Activated CD4-positive, alpha-beta T cell treated with anti-CD3 and anti-CD28 coated beads for 4 hours (primary cell): ENCODE measurements around the gene CTU2.

Source experiments
- DNase-seq, 2 donors: peaks; one replicate each; pipeline ENCODE4 v3.0.0-alpha.2; 2020

Gene CTU2

DNA sequence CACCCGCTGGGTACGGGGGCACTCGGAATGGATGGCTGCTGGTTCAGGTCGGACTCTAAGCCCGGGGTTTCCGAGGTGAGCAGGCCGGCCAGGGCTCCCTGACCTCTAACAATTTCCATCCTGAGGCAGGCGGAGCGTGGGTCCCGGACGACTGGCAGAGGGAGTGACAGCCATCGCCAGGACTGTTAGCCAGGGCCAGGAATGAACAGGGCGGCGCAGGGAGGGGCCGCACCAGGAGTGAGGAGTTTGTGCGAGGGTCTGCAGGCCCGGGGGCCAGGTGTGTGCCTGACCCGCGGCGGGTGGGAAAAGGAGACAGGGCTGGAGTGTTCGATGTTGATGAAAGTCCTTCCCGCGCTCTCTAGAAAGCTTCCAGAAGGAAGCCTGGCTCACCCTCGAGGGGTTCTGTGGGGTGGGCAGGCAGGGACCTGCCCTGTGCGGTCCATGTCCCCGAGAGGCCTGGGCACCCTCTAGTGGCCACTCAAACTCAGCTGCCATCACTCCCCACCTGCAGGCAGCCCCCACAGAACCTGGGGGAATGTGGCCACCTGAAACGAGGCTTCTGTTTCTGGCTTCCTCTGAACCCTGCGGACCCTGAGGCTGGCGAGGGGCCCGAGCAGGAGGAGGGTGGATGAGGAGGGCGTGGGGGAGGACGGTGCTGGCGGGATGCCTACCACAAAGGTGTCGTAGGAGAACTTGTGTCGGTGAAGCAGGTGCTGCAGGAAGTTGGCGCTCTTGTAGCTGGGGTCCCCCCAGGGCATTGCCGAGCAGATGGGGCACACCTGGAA, 8.3 kb upstream of the CTU2 start:
- DNase-seq = no peak

GRCh38 chr16:88698646-88699045, 7.7 kb upstream of the CTU2 start:
- no peak for DNase-seq

- DNase-seq = no peak
Observed at GRCh38 chr16:88699180-88699579, 7.1 kb upstream of the CTU2 start.

GRCh38 chr16:88700322-88700635, 6.0 kb upstream of the CTU2 start:
- DNase-seq = no peak

DNA sequence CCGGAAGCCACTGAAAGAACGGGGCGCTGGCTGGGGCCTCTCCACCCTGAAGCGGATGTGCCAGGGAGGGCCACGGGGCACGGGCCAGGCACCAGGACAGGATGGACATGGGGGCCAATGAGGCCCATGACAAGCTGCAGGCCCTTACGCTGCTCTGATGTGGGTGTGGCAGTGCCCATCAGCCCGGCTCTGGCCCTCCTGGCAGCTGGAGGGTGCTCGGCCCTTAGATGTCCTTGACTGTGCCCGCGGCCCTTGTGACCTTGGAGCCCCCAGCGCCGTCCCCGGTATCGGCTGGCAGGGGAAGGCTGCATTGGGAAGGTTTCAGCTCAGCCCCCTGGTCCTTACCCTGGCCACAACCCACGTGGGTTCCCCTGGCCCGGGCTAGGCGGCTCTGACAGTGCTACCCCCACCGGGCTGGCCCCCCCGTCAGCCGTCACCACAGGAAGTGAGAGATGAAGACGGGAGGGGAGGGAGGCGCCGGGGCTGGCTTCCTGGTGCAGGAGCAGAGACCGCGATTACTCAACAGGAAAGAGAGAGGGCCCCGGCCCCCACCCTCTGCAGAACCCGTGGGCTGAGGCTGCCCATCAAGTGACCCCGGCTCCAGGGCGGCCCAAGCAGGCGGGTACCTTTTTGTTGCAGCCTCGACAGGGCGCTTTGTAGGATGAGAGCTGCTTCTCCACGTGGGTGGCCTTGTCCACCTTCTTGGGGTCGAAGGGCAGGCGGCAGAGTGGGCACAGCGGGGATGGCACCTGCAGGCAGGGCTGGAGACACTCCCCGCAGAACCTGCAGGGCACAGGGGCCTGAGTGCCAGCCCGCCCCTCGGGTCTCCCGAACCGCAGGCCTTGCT, 5.4 kb upstream of the CTU2 start:
- DNase-seq = peak; percentile 95

- DNase-seq = no peak
Observed at GRCh38 chr16:88701581-88702370, 4.5 kb upstream of the CTU2 start.

DNA sequence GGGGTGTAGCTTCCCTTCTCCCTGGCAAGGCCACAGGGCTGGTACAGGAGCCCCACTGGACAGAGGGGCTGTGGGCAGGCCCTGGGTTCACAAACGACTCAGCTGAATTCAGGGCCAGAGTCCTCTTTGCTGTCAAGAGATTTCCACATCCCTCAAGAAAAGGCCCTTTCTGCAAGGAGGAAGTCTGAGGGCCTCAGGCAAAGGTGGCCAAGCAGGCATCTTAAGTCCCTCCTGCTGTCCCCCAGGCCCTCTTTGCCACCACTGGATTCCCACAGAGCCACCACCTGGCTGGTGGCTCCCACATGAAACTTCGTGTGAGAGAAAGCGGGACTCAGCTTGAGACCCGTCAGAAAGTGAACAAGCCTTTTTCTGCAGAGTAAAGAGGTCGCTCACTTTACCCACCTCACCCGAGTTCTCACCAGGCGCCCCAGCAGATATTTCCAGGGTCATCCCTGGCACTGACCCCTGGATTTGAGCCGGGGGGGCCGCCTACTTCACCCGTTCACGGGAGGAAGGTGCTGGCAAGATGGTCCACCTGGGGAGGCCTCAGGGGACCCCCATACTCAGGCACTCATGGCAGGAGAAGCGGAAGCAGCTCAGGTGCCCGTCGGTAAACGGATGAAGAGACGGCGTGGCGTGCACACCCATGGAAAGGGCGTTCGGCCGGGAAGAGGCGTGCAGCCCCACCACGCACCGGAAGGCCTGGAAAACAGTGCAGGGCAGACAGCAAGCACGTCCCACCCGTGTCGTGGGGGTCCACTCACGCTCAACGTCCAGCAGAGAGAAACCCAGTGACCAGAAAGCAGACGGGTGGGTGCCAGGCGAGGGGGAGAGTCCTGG, 3.7 kb upstream of the CTU2 start:
- no peak for DNase-seq

DNA sequence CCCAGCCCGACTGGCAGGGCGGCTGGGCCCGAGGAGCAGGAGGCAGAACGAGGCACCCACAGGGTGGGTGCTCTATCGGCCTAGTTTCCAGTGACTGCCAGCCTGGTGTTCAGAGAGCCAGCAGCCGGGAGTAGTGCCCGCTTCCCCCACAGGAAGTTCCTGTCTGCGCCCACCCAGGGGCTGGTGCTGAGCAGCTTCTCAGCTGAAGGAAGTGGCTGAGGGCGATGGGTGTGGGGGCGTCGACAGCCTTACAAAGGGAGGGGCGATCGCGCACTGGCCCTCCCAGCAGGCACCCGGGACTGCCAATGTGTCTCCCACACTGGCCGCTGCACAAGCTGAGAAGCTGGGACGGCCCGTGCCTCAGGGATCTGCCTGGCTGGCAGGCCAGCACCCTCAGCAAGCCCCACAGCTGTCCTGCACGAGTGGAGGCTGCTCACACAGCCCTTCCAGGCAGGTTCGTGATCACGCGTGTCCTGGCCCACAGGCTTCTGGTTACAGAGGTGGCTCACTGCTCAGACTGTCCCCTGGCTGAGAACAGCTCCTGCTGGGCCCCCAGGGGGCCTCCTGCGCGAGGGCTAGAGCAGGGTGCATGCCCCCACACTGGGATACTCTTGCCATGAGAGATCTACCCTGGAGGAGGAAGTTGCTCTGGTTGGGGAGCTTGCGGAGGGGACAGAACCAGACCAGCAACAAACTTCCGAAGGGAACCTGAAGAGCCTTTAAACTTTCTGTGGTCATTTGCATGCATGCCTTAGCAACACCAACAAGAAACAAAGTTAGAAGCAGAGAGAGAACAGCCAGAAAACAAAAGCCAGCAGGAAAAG, 2.6 kb upstream of the CTU2 start:
- peak; percentile 58 to 71 for DNase-seq

DNA sequence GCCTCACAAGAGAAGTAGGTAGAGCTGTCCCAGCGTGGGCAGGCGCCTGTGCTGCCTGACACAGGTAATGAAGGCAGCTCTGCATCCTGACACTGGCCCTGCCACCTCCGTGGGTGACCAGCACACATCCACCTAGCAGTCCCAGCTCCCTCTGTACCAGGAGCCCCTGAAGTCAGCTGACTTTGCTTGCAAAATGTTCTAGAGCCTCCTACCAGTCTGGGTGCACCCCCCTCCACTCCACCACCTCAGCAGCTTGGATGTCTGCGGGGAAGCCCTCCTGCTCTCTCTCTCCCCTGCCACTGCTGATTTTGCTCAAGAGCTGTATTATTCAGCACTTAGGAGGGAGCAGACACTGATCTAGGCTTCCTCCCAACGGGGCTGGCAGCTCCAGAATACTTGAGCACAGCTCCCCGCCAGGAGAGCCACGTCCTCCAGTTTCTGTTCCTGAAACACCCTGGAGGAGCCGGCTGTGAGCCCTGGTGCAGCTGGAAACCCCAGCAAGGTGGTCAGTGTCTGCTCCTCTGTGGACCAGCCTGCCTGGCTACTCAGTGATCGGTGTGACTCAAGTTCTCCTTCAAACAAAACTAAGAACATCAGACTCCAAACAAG, 1.1 kb upstream of the CTU2 start:
- no peak for DNase-seq

DNA sequence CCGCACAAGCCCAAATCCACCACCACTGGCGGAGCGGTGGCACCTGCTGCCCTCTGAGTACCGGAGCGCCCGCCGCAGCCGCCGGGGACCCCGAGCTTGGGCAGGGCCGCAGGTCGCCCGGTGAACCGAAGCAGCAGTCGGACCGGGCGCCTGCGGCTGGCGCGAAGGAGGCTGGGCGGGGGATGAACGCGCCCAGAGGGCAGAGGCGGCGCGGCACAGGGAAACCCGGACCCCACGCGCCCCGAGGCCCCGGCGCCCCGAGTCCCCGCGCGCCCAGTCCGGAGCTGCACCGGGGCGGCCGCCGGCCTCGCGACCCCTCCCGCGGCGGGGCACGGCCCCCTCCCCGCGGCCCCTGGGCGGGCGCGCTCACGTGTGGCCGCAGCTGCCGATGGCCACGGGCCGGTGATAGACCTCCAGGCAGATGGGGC, 488 bp upstream of the CTU2 start:
- DNase-seq = no peak

DNA sequence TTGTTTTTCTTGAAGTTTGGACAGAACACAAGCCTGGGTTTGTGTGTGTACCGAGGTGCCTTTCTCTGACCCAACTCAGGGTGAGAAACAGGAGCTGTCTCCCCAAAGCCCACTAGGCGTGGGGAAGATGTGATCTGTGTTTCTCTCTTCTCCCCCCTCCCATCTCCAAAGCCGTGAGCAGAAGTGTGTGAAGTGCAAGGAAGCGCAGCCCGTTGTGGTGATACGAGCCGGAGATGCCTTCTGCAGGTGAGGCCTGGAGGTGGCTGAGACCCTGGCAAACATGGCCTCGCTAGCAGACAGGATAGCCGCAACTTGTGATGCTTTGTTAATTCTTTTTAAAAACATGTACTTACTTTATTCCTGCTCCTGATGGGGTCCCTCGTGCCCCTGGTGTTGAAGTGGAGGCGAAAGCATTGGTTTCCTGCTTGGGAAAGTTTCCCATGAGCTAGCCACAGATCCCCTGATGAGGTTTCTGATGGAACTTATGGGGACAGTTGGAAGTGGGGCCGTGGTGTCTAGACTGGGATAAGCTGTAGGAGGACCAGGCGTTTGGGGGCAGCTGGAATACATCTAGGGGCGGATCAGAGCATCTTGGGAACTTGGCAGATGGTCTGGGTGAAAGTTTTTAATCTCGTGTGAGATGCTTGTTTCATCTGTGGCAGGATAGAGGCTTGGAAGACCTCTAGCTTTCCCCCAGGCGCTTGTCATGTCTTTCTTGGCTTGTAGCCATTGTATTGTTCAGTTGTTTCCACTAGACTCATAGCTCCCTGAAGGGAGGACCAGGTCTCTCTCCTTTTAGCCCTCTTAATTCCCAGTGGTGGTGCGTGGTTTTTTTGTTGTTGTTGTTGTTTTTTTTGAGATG, 893 bp downstream of the CTU2 start:
- DNase-seq = no peak

DNA sequence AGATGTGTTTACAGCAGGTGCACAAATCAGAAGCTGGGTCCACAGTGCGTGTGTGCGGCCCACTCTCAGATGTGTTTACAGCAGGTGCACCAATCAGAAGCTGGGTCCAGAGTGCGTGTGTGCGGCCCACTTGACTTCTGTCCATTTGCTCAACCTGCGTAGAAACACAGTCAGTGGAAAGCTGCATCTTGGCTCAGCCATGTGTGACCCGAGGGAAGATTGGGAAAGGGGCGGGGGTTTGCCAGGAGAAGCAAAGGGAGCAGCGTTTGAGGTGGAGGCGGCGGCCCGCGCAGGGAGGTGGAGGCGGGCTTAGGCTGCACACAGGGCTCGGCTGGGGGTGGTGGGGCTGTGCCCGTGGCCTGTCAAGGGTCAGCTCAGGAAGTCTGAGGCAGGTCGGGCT, 4.3 kb downstream of the CTU2 start:
- DNase-seq = no peak

DNA sequence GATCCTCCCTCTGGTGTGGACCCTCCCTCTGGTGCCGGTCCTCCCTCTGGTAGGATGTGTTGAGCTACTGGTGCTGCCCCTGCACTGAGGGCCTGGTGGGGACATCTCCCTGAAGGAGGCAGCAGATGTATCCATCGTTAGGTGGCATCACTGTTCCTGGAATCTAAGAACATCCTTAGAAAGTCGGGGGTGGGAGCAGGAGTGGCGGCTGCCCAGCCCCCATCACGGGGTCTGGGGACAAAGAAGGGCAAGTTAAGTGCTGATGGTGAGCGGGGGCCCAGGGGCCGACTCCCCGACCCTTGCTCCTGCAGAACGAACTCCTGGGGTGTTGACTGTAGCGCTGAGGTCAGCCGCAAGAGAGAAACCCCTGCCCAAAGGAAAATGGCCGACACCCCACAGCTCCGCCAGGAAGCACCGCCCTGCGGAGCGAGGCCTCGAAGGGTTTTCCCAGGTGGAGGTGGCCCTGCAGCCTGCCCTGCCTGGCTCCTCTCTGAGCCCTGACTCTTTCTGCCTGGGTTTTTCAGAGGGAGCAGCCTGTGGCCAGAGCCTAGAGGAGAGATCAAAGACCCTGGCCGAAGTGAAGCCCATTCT, 5.5 kb downstream of the CTU2 start:
- DNase-seq = no peak

- DNase-seq = no peak
Observed at GRCh38 chr16:88712362-88712979, 6.2 kb downstream of the CTU2 start.

DNA sequence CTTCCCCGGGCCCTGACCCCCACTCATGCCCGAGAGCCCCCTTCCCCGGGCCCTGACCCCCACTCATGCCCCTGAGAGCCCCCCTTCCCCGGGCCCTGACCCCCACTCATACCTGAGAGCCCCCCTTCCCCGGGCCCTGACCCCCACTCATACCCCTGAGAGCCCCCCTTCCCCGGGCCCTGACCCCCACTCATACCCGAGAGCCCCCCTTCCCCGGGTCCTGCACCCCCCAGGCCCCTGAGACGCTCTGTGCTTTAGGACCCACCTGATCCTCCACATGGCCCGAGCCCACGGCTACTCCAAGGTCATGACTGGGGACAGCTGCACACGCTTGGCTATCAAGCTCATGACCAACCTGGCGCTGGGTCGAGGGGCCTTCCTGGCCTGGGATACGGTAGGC, 6.8 kb downstream of the CTU2 start:
- no peak for DNase-seq

DNA sequence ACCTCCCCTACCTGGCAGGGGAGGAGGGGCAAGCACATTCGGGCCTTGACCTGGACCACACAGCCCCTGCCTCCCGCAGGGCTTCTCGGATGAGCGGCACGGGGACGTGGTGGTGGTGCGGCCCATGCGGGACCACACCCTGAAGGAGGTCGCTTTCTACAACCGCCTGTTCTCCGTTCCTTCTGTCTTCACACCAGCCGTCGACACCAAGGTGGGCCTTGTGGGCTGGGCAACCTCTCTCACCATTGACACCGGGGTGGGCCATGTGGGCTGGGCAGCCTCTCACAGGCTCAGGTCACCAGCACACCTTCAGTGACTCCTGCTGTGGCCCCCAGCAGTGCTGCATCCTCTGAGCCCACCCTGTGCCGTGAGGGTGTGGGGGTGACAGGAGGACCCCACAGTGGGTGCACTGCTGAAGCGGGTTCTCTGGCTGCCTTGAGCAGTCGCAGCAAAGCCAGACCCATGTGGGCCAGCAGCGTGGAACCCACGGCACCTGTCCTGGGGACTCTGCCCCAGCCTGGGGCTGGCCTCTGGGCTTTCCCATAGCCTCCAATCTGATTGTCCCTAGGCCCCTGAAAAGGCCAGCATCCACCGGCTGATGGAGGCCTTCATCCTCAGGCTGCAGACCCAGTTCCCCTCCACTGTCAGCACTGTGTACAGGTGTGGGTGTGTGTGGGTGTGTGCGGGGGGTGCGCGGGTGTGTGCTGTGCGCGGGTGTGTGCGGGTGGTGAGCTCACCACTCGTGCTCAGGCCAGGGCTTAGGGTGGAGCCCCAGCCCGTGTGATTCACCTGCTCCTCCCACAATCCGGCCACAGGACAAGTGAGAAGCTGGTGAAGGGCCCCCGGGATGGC, 7.5 kb downstream of the CTU2 start:
- DNase-seq = no peak

DNA sequence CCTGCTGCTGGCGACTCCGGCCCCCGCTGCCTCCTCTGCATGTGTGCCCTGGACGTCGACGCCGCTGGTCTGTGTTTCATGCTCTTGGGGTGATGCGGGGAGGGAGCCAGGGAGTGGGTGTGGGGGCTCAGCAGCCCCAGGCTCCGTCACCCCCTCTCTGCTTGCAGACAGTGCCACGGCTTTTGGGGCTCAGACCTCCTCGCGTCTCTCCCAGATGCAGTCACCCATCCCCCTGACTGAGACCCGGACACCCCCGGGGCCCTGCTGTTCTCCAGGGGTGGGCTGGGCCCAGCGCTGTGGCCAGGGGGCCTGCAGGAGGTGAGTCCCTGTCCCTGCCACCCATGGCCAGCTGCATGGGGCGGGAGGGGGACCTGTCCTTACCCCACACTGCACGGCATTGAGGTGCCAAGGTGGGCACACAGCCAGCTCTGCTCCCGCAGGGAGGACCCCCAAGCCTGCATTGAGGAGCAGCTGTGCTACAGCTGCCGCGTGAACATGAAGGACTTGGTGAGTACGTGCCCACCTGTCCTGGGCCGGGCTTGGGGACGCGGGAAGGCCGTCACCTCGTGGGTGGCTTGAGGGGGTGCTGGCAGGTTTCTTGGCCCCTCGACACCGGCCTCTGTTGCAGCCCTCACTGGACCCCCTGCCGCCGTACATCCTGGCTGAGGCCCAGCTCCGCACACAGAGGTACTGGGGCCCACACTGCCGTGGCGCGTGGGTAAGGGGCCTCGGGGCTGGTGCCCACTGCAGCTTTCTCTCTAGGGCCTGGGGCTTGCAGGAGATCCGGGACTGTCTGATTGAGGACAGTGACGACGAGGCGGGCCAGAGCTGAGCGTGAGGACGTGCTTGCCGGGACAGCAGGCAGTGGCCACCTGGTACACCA, 8.4 kb downstream of the CTU2 start:
- DNase-seq = no peak
